GM12878 (cell line): ENCODE data around the gene LACTBL1.

ENCODE experiments used
- CBX5 ChIP-seq: sonication (generic); IDR thresholded peaks from 2 replicates; pipeline ENCODE4 v1.6.1; 2016; ENCODE audit warnings: low read depth, moderate library complexity, mild to moderate bottlenecking, inconsistent platforms
- CHD1 ChIP-seq: IDR thresholded peaks from 2 replicates; pipeline ENCODE4 v1.6.1; 2012; ENCODE audit warnings: low read depth, low read length, improper control_type of control experiment
- CTCF ChIP-seq, 3 experiments: IDR thresholded peaks in 2 of 3; conservative IDR thresholded peaks in 1 of 3; 2 replicates each; pipeline ENCODE4 v1.5.1; 2011; ENCODE audit warnings: low read depth in 3 of 3, low read length in 3 of 3, mild to moderate bottlenecking in 3 of 3, control low read depth in 2 of 3, moderate library complexity in 2 of 3, inconsistent platforms in 1 of 3, mixed read lengths in 1 of 3; ENCODE audit not compliant: control insufficient read depth in 2 of 3, insufficient read depth in 1 of 3; ENCODE audit errors: extremely low read depth in 1 of 3
- EZH2 ChIP-seq: IDR thresholded peaks from 2 replicates; pipeline ENCODE4 v1.6.1; 2012; ENCODE audit warnings: low read depth, mild to moderate bottlenecking, control low read depth, inconsistent platforms, low read length, borderline replicate concordance; ENCODE audit not compliant: control insufficient read depth
- GABPA ChIP-seq: IDR thresholded peaks from 2 replicates; pipeline ENCODE4 v1.6.1; 2014; ENCODE audit warnings: antibody characterized with exemption, low read depth, mild to moderate bottlenecking, inconsistent platforms
- MYC ChIP-seq: IDR thresholded peaks from 2 replicates; pipeline ENCODE4 v1.6.1; 2011; ENCODE audit warnings: mild to moderate bottlenecking, low read length, moderate library complexity, inconsistent platforms; ENCODE audit not compliant: insufficient read depth, insufficient replicate concordance, insufficient read length, severe bottlenecking
- NFYB ChIP-seq: IDR thresholded peaks from 2 replicates; pipeline ENCODE4 v1.6.1; 2011; ENCODE audit warnings: low read depth, mild to moderate bottlenecking, low read length, improper control_type of control experiment, moderate library complexity; ENCODE audit not compliant: insufficient read depth
- POLR2A ChIP-seq: IDR thresholded peaks from 2 replicates; pipeline ENCODE4 v1.6.1; 2011; ENCODE audit warnings: low read depth, mild to moderate bottlenecking, low read length
- POLR2AphosphoS5 ChIP-seq: IDR thresholded peaks from 2 replicates; pipeline ENCODE4 v1.6.1; 2011; ENCODE audit warnings: mild to moderate bottlenecking, low read length, inconsistent platforms
- RAD21 ChIP-seq: IDR thresholded peaks from 2 replicates; pipeline ENCODE4 v1.6.1; 2011; ENCODE audit warnings: mild to moderate bottlenecking, low read depth, low read length, moderate library complexity; ENCODE audit not compliant: insufficient read depth
- SP1 ChIP-seq: IDR thresholded peaks from one replicate; pipeline ENCODE4 v1.6.1; 2011; ENCODE audit warnings: low read depth, low read length
- TF ChIP-seq, protein P1 (sequence below): IDR thresholded peaks from 2 replicates; pipeline ENCODE4 v1.6.1; 2011; ENCODE audit warnings: low read depth, low read length, improper control_type of control experiment, borderline replicate concordance
- TF ChIP-seq, protein P2 (sequence below): IDR thresholded peaks from 2 replicates; pipeline ENCODE4 v1.6.1; 2012; ENCODE audit warnings: mild to moderate bottlenecking, low read depth, low read length

GRCh38 chr1:22932803-22933470 lies 39.7 kb downstream of the LACTBL1 start:
- TF ChIP-seq, protein P1, sequence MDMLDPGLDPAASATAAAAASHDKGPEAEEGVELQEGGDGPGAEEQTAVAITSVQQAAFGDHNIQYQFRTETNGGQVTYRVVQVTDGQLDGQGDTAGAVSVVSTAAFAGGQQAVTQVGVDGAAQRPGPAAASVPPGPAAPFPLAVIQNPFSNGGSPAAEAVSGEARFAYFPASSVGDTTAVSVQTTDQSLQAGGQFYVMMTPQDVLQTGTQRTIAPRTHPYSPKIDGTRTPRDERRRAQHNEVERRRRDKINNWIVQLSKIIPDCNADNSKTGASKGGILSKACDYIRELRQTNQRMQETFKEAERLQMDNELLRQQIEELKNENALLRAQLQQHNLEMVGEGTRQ: no peak
- no peak for TF ChIP-seq MYC
- TF ChIP-seq EZH2: no peak
- no peak for TF ChIP-seq POLR2A
- TF ChIP-seq NFYB: no peak
- TF ChIP-seq, protein P2, sequence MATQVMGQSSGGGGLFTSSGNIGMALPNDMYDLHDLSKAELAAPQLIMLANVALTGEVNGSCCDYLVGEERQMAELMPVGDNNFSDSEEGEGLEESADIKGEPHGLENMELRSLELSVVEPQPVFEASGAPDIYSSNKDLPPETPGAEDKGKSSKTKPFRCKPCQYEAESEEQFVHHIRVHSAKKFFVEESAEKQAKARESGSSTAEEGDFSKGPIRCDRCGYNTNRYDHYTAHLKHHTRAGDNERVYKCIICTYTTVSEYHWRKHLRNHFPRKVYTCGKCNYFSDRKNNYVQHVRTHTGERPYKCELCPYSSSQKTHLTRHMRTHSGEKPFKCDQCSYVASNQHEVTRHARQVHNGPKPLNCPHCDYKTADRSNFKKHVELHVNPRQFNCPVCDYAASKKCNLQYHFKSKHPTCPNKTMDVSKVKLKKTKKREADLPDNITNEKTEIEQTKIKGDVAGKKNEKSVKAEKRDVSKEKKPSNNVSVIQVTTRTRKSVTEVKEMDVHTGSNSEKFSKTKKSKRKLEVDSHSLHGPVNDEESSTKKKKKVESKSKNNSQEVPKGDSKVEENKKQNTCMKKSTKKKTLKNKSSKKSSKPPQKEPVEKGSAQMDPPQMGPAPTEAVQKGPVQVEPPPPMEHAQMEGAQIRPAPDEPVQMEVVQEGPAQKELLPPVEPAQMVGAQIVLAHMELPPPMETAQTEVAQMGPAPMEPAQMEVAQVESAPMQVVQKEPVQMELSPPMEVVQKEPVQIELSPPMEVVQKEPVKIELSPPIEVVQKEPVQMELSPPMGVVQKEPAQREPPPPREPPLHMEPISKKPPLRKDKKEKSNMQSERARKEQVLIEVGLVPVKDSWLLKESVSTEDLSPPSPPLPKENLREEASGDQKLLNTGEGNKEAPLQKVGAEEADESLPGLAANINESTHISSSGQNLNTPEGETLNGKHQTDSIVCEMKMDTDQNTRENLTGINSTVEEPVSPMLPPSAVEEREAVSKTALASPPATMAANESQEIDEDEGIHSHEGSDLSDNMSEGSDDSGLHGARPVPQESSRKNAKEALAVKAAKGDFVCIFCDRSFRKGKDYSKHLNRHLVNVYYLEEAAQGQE: no peak
- TF ChIP-seq POLR2AphosphoS5: no peak
- TF ChIP-seq CTCF (IDR thresholded peaks at IDR 0.05 in 2 of 3, conservative IDR thresholded peaks at IDR 0.05 in 1 of 3; ENCODE audit: control insufficient read depth in 2 of 3, extremely low read depth in 1 of 3, insufficient read depth in 1 of 3, low read depth in 3 of 3, low read length in 3 of 3): no peak
- TF ChIP-seq CBX5: no peak
- no peak for TF ChIP-seq CHD1
- TF ChIP-seq SP1: no peak
- no peak for TF ChIP-seq RAD21
- TF ChIP-seq GABPA: no peak
